ENCODE data around the gene NKAIN4. TPM values are rescaled to one million over a fixed set of nuclear protein-coding genes. Genes with fewer than 3 reads are reported as not detected.

The NKAIN4 gene
- total RNA-seq, 2 experiments from 2014 or later = not detected

DNA sequence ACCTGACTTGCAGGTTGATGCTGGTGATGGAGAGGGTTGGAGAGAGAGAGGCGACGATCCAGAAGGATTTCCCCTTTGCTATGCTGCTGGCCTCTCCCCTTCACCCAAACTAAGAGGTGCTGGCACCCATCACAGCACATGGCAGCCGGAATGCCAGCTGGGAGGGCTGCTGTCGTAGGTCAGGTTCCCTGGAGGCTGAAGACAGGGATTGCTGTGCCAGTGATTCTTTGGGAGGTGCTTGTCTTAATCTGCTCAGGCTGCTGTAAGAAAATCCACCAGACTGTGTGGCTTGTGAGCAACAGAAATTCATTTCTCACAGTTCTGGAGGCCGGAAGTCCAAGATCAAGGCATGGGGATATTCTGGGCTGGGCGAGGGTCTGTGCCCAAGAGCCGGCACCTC is 14.0 kb upstream of the NKAIN4 start:
- H3K79me2 ChIP-seq (ENCODE audit: insufficient read depth, low read depth, low read length) = peaks cover 5% of the 10 kb centered on the region
- intact Hi-C loops (cut with micrococcal nuclease; ENCODE audit: unreplicated experiment) = no loop called here
- POLR2A ChIA-PET = no interaction called here
- TF ChIP-seq, protein P1, sequence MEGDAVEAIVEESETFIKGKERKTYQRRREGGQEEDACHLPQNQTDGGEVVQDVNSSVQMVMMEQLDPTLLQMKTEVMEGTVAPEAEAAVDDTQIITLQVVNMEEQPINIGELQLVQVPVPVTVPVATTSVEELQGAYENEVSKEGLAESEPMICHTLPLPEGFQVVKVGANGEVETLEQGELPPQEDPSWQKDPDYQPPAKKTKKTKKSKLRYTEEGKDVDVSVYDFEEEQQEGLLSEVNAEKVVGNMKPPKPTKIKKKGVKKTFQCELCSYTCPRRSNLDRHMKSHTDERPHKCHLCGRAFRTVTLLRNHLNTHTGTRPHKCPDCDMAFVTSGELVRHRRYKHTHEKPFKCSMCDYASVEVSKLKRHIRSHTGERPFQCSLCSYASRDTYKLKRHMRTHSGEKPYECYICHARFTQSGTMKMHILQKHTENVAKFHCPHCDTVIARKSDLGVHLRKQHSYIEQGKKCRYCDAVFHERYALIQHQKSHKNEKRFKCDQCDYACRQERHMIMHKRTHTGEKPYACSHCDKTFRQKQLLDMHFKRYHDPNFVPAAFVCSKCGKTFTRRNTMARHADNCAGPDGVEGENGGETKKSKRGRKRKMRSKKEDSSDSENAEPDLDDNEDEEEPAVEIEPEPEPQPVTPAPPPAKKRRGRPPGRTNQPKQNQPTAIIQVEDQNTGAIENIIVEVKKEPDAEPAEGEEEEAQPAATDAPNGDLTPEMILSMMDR (conservative IDR thresholded peaks at IDR 0.05; ENCODE audit: low read length) = no peak
- TF ChIP-seq EZH2phosphoT487 (IDR thresholded peaks at IDR 0.05; ENCODE audit: borderline replicate concordance, low read depth, low read length) = no peak
- no TSS peak for BruUV-seq (replicated peaks)
- CTCF ChIA-PET (ENCODE audit: unreplicated experiment) = no interaction called here
- H2AFZ ChIP-seq (ENCODE audit: low read length) = no peak overlapping the region
- H3K9me2 ChIP-seq (ENCODE audit: insufficient read depth, low read length) = no peaks in the 10 kb centered on the region
- H3K9me3 ChIP-seq (ENCODE audit: low read length) = no peaks in the 10 kb centered on the region
- no peak for DNase-seq (ENCODE audit: low spot score)
- no peak overlapping the region for H3K27ac ChIP-seq (ENCODE audit: low read depth, low read length, poor library complexity, severe bottlenecking)
- H3K4me3 ChIP-seq (ENCODE audit: low read depth, low read length, poor library complexity, severe bottlenecking) = no peak overlapping the region
- no peak overlapping the region for H3K4me2 ChIP-seq (ENCODE audit: low read length)
- peaks cover 5% of the 10 kb centered on the region for H3K4me1 ChIP-seq (ENCODE audit: insufficient read depth, low read length, poor library complexity, severe bottlenecking)
- H4K20me1 ChIP-seq (ENCODE audit: insufficient read depth, low read length) = 0 out of 2 replicates have a peak, but pooled peaks cover 3% of the 10 kb centered on the region
- no peaks in the 10 kb centered on the region for H3K36me3 ChIP-seq (ENCODE audit: insufficient read depth, low read length)

DNA sequence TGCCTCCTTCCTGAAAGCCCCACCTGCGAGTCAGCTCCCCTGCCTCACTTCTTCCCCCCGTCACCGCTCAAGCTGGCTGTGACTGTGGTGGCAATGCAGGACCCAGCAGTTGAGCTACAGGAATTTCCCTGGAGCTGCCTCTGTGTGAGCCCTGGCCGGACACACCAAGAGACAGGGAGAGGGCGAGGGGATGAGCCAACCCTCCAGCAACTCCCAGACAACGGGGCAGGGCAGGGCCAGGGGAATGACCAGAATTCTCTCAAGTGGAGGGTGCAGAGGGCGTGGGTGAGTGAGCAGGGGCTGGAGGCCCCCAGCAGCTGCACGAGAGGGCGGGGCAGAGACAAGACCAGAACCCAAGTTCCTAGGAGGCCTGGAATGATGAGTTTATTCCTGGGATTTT is 13.4 kb upstream of the NKAIN4 start:
- no peak for TF ChIP-seq EZH2phosphoT487 (IDR thresholded peaks at IDR 0.05; ENCODE audit: borderline replicate concordance, low read depth, low read length)
- TF ChIP-seq, protein P1 (conservative IDR thresholded peaks at IDR 0.05; ENCODE audit: low read length) = no peak
- POLR2A ChIA-PET = no interaction called here
- CTCF ChIA-PET (ENCODE audit: unreplicated experiment) = no interaction called here
- no peak overlapping the region for H3K4me2 ChIP-seq (ENCODE audit: low read length)
- intact Hi-C loops (cut with micrococcal nuclease; ENCODE audit: unreplicated experiment) = no loop called here
- no TSS peak for BruUV-seq (replicated peaks)
- H3K79me2 ChIP-seq (ENCODE audit: insufficient read depth, low read depth, low read length) = no peaks in the 10 kb centered on the region
- no peaks in the 10 kb centered on the region for H4K20me1 ChIP-seq (ENCODE audit: insufficient read depth, low read length)
- H3K9me2 ChIP-seq (ENCODE audit: insufficient read depth, low read length) = no peaks in the 10 kb centered on the region
- no peak for DNase-seq (ENCODE audit: low spot score)
- peaks cover 5% of the 10 kb centered on the region for H3K4me1 ChIP-seq (ENCODE audit: insufficient read depth, low read length, poor library complexity, severe bottlenecking)
- no peaks in the 10 kb centered on the region for H3K36me3 ChIP-seq (ENCODE audit: insufficient read depth, low read length)
- no peak overlapping the region for H3K27ac ChIP-seq (ENCODE audit: low read depth, low read length, poor library complexity, severe bottlenecking)
- H3K4me3 ChIP-seq (ENCODE audit: low read depth, low read length, poor library complexity, severe bottlenecking) = no peak overlapping the region
- H3K9me3 ChIP-seq (ENCODE audit: low read length) = no peaks in the 10 kb centered on the region
- H2AFZ ChIP-seq (ENCODE audit: low read length) = no peak overlapping the region

DNA sequence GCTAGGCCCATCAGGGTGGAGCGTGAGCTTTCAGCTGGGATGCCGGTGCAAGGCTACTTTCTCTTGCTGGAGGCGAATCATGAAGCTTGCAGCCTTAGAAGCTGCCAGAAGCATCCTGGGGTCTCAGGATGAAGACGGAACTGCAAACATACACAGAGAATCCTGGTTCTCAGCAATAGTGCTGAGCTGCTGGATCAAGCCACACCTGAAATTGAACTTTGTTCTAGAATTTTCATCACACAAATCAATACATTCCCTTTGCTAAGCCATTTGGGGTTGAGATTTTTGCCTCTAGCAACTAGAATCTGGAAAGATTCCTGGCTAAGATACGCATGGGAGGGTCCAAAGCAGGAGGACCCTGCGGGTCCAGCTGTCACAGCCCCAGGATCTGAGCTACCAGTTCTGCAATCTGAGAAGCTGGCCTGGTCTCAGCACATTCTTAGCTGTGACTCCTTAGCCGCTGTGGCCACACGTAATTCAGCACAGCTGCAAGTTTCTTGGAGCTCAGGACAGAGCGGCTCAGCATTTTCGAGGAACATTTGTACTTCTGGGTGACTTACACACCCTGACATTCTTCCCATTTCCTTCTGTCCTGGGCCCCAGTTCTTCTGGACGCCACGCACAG is 11.7 kb upstream of the NKAIN4 start:
- ChIA-PET POLR2A (no interaction called here), CTCF (ENCODE audit: unreplicated experiment) (interaction anchor here (0.6 kb wide), 1 partner anchor 14 kb away, joined by 4 read pairs; no protein-coding TSS in a partner anchor)
- Histone ChIP-seq H3K9me2 (ENCODE audit: insufficient read depth, low read length) (no peaks in the 10 kb centered on the region), H3K36me3 (ENCODE audit: insufficient read depth, low read length) (no peaks in the 10 kb centered on the region), H3K9me3 (ENCODE audit: low read length) (no peaks in the 10 kb centered on the region), H3K27ac (ENCODE audit: low read depth, low read length, poor library complexity, severe bottlenecking) (no peak overlapping the region), H3K4me1 (ENCODE audit: insufficient read depth, low read length, poor library complexity, severe bottlenecking) (no peaks in the 10 kb centered on the region), H3K4me2 (ENCODE audit: low read length) (no peak overlapping the region), H3K79me2 (ENCODE audit: insufficient read depth, low read depth, low read length) (no peaks in the 10 kb centered on the region), H2AFZ (ENCODE audit: low read length) (no peak overlapping the region), H4K20me1 (ENCODE audit: insufficient read depth, low read length) (no peaks in the 10 kb centered on the region), H3K4me3 (ENCODE audit: low read depth, low read length, poor library complexity, severe bottlenecking) (no peak overlapping the region)
- no peak for TF ChIP-seq EZH2phosphoT487 (IDR thresholded peaks at IDR 0.05; ENCODE audit: borderline replicate concordance, low read depth, low read length)
- TF ChIP-seq, protein P1 (conservative IDR thresholded peaks at IDR 0.05; ENCODE audit: low read length) = no peak
- intact Hi-C loops (cut with micrococcal nuclease; ENCODE audit: unreplicated experiment) = no loop called here
- no TSS peak for BruUV-seq (replicated peaks)
- DNase-seq (ENCODE audit: low spot score) = no peak

Measured in OCI-LY7 (cell line).